HEK293T (cell line): ENCODE results near the gene SYCE3.

Experiments used
- BHLHE40 ChIP-seq: fragments of 450-650 bp; IDR thresholded peaks from 2 replicates; pipeline ENCODE4 v1.6.1; 2016; ENCODE audit warnings: mild to moderate bottlenecking, moderate library complexity, borderline replicate concordance
- NFRKB ChIP-seq: fragments of 450-650 bp; IDR thresholded peaks from 2 replicates; pipeline ENCODE4 v1.6.1; 2016; ENCODE audit warnings: mild to moderate bottlenecking, moderate library complexity
- SP1 ChIP-seq: fragments of 450-650 bp; IDR thresholded peaks from 2 replicates; pipeline ENCODE4 v1.6.1; 2017
- SUZ12 ChIP-seq: fragments of 450-650 bp; IDR thresholded peaks from 2 replicates; pipeline ENCODE4 v1.6.1; 2016; ENCODE audit warnings: mild to moderate bottlenecking

GRCh38 chr22:50527921-50528681 is 34.6 kb downstream of the SYCE3 start:
- TF ChIP-seq NFRKB (no peak), BHLHE40 (no peak), SUZ12 (no peak), SP1 (no peak)
